Activated T-cell treated with anti-CD3 and anti-CD28 coated beads, Interleukin-2, amount 50 U/mL, for 48 hours (primary cell): Measurements from ENCODE around the gene FCHO2.
"Not testable (repeated sequence)": the region's sequence is repeated elsewhere in the genome, so short reads cannot be mapped to it uniquely, and the experiment has no call there.

Experiments
- DNase-seq, 2 experiments: peaks; one replicate each; pipeline ENCODE4 v3.0.0-alpha.2; 2020

The FCHO2 gene, protein sequence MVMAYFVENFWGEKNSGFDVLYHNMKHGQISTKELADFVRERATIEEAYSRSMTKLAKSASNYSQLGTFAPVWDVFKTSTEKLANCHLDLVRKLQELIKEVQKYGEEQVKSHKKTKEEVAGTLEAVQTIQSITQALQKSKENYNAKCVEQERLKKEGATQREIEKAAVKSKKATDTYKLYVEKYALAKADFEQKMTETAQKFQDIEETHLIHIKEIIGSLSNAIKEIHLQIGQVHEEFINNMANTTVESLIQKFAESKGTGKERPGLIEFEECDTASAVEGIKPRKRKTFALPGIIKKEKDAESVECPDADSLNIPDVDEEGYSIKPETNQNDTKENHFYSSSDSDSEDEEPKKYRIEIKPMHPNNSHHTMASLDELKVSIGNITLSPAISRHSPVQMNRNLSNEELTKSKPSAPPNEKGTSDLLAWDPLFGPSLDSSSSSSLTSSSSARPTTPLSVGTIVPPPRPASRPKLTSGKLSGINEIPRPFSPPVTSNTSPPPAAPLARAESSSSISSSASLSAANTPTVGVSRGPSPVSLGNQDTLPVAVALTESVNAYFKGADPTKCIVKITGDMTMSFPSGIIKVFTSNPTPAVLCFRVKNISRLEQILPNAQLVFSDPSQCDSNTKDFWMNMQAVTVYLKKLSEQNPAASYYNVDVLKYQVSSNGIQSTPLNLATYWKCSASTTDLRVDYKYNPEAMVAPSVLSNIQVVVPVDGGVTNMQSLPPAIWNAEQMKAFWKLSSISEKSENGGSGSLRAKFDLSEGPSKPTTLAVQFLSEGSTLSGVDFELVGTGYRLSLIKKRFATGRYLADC

DNA sequence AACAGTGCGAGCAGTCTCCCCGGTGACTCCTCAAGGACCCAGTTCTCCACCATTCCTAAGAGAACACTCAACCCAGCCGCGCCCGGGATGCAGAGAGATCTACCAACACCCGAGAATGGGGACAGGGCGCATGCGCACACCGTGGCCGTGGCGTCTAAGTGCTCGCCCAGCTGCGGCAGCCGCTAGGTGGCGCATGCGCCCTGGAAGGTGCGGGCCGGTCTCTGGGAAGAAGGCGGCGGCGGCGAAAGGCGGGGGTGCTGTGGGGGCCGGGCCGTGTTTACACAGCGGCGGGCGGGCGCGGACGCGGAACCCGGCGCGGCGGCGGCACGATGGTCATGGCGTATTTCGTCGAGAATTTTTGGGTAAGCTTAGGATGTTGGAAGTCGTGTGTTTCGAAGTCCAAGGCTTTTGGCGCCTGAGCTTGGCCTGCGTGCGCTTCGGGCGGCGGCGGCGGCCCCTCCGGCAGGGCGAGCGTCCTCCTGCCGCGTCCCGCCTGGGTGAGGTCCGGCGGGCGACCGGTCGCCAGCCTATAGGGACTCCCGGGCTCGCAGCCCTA is at the start of gene FCHO2:
Gene FCHO2, plus strand, starts transcription at position 274 of the 556 bp plus-strand sequence. Its CDS starts 56 bp downstream, at position 330.
- DNase-seq = peak; percentile 95 to 96

DNA sequence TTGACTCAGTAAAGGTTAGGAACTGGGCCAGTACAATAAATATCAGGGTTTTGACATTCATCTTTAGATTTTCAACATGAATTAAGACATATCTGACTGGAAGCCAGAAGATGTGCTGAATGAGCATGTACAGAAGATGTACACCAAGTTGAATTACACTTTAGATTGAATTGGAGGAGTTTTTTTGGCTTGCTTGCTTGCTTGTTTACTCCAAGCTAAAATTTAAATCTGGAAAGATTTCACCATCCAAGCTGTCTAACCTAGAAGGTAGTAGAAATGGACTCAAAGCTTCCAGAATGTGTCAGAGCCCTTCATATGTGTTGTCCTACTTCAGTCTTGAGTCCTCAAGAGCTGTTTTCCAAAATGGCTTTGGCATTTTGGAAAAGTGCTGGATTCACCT is 49.0 kb upstream of the FCHO2 start:
- no peak for DNase-seq

DNA sequence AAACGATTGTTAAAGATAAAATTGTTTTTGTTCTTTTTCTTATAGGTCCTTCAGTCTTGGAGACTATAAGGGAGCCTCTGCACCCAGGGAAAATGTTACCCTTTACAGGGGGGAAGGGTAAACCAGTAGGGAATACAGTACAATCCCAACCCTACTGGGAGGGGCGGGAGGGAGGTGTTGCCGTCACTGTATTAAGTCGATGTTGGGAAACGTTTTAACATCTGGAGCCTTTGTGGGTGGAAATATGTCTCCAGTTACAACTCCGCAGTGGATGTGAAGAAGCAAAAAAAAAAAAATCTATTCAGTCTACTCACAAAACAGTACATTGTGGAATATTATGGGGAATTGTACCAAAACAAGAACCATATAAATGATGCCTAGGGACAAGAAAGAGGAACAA is 47.2 kb upstream of the FCHO2 start:
- no peak for DNase-seq

DNA sequence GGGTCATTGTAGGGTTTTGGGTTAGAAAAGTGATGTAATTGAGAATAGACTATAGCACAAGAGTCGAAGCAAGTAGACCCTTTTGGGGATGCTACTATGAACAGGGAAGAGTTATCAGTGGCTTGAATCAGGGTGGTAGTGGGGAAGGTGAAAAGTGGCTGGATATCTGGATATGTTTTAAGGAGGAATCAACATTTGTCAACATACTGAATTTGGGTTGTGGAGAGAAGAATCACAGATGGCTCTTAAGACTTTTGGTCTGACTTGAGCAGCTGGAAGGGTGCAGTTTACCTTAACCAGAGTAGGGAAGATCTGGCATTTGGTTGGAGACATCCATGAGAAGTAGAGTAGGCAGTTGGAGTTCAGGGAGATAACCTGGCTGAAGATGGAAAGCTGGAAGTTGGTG is 38.5 kb upstream of the FCHO2 start:
- DNase-seq = no peak

DNA sequence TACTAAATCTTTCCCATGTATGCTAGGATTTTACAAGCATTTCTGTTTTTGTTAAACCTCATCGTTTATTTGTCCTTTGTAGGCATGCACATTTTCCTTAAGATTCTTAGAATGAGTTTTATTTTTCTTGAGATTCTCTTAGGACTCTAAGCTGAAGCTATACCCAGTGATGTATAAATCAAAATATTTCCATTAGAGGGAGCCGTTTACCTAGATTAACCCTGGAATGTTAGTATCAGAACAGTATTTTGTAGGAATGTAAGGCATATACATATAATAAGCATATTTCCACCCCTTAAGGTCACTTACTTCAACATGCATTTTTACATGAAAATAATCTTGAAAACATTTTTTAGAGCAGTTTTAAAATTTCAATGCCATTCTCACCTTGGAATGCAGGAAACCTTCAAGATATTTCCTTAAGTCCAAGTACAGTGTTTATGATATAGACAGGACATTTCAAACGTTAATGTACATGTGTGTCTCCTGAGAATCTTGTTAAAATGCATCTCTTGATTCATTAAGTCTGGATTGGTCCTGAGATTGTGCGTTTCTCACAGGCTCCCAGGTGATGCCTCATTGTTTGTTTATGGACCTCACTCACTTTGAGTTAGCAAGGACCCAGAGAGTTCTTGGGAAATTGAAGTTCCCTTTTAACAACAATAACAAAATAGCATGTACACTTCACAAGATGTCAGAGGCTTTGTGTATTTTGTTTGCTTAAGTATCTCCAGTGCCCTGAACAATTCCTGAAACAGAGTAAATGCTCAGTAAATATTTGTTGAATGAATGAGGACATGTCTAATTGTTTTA is 34.9 kb upstream of the FCHO2 start:
- no peak for DNase-seq

DNA sequence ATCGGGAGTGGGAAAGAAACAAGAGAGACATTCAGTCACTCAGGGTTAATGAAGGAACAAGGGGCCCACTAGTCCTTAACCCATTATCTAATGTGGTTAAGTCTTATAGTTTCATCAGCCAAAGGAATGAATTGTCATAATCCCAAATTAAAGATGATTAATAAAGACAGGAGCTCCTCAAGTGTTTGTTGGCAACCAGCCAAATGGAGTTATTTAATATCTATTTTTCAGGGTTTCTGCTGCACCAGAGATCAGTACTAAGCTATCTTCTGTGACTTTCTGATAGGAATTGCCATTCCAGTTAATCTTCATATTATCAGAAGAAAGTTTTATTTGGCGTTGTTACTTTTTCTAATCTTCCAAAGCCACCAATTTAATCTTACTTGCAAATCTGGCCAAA is 34.0 kb upstream of the FCHO2 start:
- DNase-seq = no peak

DNA sequence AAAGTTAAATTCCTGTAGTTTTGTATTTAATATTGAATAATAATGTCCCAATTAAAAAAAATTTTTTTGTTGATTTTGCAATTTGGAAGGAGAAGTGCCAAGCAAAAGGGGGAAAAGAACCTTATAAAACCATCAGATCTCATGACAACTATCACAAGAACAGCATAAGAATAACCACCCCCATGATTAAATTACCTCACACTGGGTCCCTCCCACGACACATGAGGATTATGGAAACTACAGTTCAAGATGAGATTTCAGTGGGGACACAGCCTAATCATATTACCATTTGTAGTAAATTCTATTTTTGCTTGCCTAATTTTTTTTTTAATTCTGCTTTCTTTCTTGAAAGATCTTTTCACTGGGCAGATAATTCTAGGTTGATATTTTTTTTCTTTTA is 33.4 kb upstream of the FCHO2 start:
- DNase-seq = no peak

DNA sequence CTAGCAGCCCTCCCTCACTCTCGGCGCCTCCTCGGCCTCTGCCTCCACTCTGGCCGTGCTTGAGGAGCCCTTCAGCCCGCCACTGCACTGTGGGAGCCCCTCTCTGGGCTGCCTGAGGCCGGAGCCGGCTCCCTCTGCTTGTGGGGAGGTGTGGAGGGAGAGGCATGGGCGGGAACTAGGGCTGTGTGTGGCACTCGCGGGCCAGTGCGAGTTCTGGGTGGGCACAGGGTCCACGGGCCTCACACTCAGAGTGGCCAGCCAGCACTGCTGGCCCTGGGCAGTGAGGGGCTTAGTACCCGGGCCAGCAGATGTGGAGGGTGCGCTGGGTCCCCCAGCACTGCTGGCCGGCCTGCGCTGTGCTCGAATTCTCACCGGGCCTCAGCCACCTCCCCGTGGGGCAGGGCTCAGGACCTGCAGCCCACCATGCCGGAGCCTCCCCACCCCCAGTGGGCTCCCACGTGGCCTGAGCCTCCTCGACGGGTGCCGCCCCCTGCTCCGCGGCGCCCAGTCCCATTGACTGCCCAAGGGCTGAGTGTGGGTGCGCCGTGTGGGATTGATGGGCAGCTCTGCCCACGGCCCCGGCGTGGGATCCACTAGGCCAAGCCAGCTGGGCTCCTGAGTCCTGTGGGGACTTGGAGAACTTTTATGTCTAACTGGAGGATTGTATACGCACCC is 30.4 kb upstream of the FCHO2 start:
- no peak for DNase-seq

DNA sequence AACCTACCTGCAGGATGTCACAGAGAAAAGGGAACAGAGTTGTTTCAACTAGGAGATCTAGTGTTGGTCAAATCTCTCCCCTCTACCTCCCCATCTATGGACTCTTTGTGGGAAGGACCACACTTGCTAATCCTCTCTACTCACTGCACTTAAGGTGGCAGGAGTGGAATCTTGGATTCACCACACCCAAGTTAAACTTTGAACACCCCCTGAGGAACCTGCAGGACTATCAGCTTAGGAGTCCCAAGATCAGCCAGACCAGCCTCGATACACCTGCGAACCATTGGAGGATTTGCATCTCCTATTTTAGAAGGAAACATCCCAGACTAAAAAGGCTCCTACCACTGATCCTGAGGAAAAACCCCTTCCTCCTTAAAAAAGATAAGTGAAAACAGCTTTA is 23.2 kb upstream of the FCHO2 start:
- DNase-seq = not testable (repeated sequence)

DNA sequence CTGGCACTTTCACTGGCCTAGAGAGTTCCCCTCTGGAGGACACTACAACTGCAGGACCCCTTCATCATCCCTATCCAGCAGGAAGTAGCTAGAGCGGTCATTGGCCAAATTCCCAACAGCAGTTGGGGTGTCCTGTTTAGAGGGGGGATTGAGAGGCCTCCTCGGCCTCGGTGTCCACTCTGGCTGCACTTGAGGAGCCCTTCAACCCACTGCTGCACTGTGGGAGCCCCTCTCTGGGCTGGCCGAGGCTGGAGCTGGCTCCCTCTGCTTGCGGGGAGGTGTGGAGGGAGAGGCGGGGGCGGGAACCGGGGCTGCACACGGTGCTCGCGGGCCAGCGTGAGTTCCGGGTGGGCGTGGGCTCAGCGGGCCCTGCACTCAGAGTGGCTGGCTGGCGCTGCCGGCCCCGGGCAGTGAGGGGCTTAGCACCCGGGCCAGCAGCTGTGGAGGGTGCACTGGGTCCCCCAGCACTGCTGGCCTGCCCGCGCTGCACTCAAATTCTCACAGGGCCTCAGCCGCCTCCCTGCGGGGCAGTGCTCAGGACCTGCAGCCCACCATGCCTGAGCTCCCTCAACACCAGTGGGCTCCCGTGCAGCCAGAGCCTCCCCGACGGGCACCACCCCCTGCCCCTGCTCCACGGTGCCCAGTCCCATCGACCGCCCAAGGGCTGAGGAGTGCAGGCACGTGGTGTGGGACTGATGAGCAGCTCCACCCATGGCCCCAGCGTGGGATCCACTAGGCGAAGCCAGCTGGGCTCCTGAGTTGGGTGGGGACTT is 20.7 kb upstream of the FCHO2 start:
- not testable (repeated sequence) for DNase-seq

DNA sequence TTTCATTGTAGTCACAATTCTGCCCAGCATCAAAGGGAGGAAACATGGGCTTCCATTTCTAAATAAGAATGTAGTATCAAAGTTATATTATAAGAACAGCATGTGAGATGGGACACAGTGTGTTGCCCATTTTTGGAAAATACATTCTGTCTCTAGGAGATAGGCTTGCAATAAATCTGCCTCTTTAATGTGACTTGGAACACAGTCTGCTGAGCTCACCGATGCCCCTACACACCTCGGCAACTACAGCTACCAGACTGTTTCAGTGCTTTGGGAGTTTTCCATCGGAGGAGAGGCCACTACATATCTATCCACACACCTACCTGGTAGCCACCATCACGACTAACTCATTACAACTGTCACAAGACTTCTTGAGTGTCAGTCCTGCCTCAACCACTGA is 18.9 kb upstream of the FCHO2 start:
- no peak for DNase-seq

DNA sequence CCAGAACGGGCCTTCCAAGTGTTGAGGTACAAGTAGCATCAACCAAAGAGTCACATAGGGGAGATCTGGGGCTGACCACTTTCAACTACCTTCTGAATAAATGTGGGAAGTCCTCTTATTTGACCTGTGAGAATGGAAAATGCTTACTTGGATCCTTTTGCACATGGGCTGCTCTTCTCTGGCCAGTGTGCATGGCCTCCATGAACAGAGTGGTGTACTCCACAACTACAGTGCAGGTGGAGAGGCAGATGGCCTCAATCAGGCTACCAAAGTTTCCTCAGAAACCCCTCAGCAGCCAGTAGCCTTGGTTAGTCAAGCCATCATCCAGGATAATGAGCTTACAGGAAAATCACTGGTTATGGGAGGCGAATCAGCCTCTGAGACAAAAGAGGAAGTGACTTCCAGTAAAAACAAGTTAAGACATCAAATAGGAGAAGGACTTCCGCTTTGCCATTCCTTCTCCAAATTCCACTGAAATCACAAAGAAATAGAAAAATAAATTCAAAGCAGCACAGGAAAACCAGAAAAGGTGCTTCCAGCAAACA is 18.3 kb upstream of the FCHO2 start:
- no peak for DNase-seq

DNA sequence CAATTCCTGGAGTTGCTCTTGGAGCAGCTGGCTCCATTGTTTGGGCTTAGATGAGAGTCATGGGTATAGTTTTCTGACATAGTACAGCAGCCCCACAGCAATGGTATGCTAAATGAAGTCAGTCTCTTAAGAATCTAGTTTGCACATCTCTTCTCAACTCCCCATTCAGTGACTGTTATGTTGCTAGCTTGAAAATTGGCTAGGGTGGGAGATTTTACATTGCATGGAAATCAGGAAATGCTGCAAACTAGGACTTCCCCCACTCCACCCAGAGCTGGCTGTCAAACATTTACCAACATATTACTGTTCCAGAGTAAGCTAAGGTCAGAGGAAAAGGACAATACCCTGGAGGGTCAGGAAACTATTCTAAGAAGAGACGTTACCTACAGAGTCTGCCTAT is 17.6 kb upstream of the FCHO2 start:
- no peak for DNase-seq

DNA sequence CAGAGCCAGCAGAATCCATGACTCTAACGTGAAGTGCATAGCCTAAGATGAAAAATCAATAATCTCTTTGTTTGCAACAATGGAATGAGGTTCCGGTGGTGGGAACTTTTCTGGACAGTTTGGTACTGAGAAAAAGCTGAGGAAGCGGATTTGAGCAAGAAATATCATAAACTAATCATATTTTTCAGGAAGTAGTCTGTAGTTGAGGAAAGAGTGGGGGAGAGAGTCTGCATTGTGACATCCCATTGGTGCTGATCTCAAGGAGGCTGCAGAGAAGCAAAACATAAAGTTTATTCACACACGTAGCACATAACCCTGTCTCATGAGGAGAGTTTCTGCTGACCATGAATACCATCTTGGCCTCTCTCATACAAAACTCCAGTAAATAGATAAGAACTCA is 15.8 kb upstream of the FCHO2 start:
- DNase-seq = no peak

DNA sequence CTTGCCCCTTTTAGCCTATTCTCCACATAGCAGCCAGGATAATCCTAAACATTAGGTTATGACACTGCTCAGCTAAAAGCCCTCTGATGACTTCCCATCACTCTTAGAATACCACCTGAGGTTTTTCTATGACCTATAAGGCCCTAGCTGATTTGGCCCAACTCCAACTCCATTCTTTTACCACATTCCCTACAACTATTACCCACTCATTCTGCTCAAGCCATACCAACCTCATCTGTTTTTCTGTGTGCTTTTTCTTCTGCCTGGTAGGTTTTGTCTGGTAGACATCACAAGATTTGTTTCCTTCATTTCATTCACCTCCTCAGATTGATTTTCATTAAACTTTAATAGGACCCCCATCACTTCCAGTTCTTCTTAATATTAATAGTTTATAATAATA is 12.5 kb upstream of the FCHO2 start:
- no peak for DNase-seq

DNA sequence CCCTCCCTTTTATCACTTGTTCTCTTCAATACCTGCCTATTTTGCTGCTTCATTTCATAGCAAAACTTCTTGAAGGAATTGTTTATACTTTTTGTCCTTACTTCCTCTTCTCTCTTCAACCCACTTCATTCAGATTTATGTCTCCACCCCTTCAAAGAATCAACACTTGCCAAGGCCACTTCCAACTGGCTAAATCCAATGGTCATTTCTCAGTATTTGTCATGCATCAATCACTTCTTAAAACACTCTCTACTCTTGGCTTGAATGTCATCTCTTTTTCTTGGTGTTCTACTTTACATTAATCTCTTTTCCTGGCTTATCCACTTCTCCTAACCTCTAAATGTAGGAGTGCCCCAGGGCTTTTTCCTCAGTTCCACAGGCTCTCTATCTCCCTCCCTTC is 8.3 kb upstream of the FCHO2 start:
- DNase-seq = no peak

DNA sequence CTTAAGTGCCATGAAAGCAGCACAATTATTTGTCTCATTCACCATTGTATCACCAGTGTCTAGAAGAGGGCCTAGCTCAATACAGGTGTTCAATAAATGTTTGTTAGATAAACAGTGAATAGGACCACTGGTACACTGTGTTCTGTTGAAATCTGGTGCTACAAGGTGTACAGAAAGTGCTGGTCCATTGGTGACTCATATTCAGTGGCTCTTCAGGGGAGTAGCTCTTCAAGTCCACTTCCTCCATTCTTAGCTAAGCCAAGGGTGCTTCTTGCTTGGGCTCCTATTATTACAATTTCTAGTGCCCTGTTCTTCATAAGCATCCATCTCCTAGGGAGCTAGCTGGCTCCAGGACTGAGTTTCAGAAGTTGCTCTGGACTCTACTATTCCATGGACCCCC is 6.4 kb upstream of the FCHO2 start:
- no peak for DNase-seq

DNA sequence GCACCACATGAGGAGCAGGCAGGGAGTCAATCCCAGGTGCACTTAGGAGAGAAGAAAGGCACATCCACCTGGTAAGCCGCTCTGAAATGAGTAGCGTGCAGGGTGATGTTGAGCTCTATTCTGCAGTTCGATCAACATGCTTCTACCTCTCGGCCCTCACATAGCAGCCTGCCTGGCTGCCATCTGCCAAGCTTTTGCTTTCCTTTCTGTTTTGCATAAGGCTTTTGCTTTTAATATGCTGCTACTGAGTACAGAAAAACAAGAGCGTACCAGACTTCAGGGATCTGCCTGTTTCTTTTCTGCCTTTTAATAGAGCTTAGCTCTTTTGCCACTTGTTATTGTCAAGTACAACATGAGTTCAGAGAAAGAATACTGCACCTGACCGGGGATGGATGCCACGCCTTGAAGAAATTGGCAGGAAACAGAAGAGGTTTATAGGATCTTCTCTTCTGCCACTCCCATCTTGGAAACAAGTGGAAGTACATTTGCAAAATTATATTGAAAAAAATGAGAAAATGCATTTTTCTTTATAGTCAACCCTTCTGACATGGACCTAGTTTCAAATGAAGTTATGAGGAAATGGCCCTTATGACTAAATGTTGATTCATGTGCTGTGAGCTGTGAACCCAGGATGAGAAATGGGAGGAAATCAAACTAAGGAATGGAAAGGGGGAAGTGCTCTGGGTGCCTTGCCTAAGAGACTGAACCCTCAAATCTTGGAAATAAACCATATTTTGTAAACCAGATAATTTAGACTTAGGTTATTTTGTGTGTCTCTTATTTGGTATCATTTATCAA is 4.0 kb upstream of the FCHO2 start:
- no peak for DNase-seq

DNA sequence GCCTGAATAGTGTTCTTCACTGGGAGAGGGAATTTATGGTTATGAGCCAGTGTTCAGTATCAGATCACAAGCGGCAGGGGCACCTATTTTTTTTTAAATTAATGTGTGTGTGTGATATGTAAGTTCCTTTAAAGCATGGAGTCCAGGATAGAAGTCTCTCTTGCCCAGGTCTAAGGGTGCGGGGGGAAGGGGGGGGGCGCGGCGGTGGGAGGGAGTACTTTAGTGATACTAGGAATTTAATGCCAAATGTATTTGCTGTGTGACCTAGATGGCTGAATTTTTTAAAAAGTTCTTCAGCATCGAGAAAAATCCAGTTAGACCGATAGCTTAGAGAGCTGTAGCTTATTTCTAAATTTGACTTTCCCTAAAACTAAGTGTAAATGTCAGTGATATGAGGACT is 1.5 kb upstream of the FCHO2 start:
- no peak for DNase-seq

DNA sequence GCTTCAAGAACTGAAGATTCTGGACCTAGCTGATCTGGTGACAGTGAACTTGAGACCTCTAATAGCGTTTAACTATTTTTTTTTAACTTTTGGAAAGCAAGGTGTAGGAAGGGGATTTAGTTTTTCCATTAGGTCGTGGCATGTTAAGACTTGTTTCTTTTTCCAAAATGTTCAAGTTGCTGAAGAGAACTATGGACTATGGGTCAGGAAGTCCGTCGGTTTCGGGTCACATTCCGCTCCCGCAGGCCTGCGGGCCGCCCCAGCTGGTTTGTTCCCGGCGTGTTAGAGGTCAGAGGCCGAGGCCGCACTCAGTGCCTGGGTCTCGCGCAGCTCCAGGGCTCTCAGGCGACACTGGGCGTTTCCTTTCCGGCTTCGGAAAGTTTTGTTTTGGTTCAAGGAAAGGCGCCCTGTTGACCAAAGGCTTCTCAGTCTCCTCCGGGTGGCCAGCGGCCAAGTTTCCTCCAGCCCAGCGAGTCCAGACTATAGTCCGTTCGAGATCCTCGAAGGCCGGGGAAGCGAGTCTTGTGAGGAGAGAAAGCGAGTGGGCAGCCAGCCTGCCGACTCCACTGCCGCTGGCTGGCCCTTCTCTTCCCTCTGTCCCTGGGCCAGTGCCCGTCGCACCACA is 586 bp upstream of the FCHO2 start:
- DNase-seq = no peak
